NCI-H1092 (cell line): ENCODE results near the gene NDST1.

Experiments
- DNase-seq: peaks from one replicate; lab custom pipeline; 2025; lab: John Stamatoyannopoulos, UW

NDST1 gene

GRCh38 chr5:150489360-150490295 is 18.3 kb upstream of the NDST1 start:
- no peak for DNase-seq

- no peak for DNase-seq
Observed at GRCh38 chr5:150490296-150490669, 17.6 kb upstream of the NDST1 start.

- DNase-seq: no peak
Observed at GRCh38 chr5:150490754-150491153, 17.2 kb upstream of the NDST1 start.

GRCh38 chr5:150491876-150492275 is 16.1 kb upstream of the NDST1 start:
- no peak for DNase-seq

GRCh38 chr5:150492621-150493020 is 15.3 kb upstream of the NDST1 start:
- no peak for DNase-seq

- DNase-seq: no peak
Observed at GRCh38 chr5:150496098-150496497, 11.8 kb upstream of the NDST1 start.

- no peak for DNase-seq
Observed at GRCh38 chr5:150496534-150496933, 11.4 kb upstream of the NDST1 start.

GRCh38 chr5:150497274-150497988 is 10.5 kb upstream of the NDST1 start:
- no peak for DNase-seq

- DNase-seq: no peak
Observed at GRCh38 chr5:150497989-150498317, 10.0 kb upstream of the NDST1 start.

- no peak for DNase-seq
Observed at GRCh38 chr5:150498501-150498900, 9.4 kb upstream of the NDST1 start.

GRCh38 chr5:150498971-150499370 is 9.0 kb upstream of the NDST1 start:
- no peak for DNase-seq

GRCh38 chr5:150499437-150499956 is 8.4 kb upstream of the NDST1 start:
- DNase-seq: no peak

- DNase-seq: no peak
Observed at GRCh38 chr5:150500328-150500841, 7.5 kb upstream of the NDST1 start.

- DNase-seq: no peak
Observed at GRCh38 chr5:150500905-150501304, 7.0 kb upstream of the NDST1 start.

GRCh38 chr5:150502106-150502505 is 5.8 kb upstream of the NDST1 start:
- DNase-seq: no peak

- no peak for DNase-seq
Observed at GRCh38 chr5:150502847-150503246, 5.1 kb upstream of the NDST1 start.

- no peak for DNase-seq
Observed at GRCh38 chr5:150503386-150503785, 4.5 kb upstream of the NDST1 start.

- DNase-seq: peak; percentile 30
Observed at GRCh38 chr5:150503977-150504620, 3.8 kb upstream of the NDST1 start.

- DNase-seq: no peak
Observed at GRCh38 chr5:150505041-150505511, 2.9 kb upstream of the NDST1 start.

GRCh38 chr5:150505816-150506215 is 2.1 kb upstream of the NDST1 start:
- no peak for DNase-seq

- DNase-seq: no peak
Observed at GRCh38 chr5:150506571-150507473, 1.1 kb upstream of the NDST1 start.
